ENCODE results near the gene SLC1A3.
"Not testable (repeated sequence)": the region's sequence is repeated elsewhere in the genome, so short reads cannot be mapped to it uniquely, and the experiment has no call there.

Gene SLC1A3

GRCh38 chr5:36623832-36624231, 17.4 kb downstream of the SLC1A3 start:
- intact Hi-C loops (cut with DNase I): no loop called here
- DNase-seq: no peak

- DNase-seq: no peak
- intact Hi-C loops (cut with DNase I): no loop called here
These were observed 17.9 kb downstream of the SLC1A3 start for GRCh38 chr5:36624277-36624676.

GRCh38 chr5:36628695-36629094, 22.3 kb downstream of the SLC1A3 start:
- DNase-seq: no peak
- intact Hi-C loops (cut with DNase I): no loop called here

- DNase-seq: no peak
- intact Hi-C loops (cut with DNase I): no loop called here
These were observed 23.3 kb downstream of the SLC1A3 start for GRCh38 chr5:36629729-36630128.

- intact Hi-C loops (cut with DNase I): no loop called here
- no peak for DNase-seq
These were observed 24.1 kb downstream of the SLC1A3 start for GRCh38 chr5:36630201-36631145.

- DNase-seq: no peak
These were observed 24.7 kb downstream of the SLC1A3 start for GRCh38 chr5:36631154-36631553.

GRCh38 chr5:36631620-36632362, 25.4 kb downstream of the SLC1A3 start:
- intact Hi-C loops (cut with DNase I): no loop called here
- DNase-seq: no peak

More at GRCh38 chr5:36631154-36631553, 24.7 kb downstream of the SLC1A3 start:
- intact Hi-C loops (cut with DNase I): no loop called here

GRCh38 chr5:36632363-36632664, 25.9 kb downstream of the SLC1A3 start:
- intact Hi-C loops (cut with DNase I): no loop called here
- no peak for DNase-seq

GRCh38 chr5:36635721-36636390, 29.4 kb downstream of the SLC1A3 start:
- intact Hi-C loops (cut with DNase I): no loop called here
- no peak for DNase-seq

- intact Hi-C loops (cut with DNase I): no loop called here
- no peak for DNase-seq
These were observed 30.7 kb downstream of the SLC1A3 start for GRCh38 chr5:36637101-36637500.

- intact Hi-C loops (cut with DNase I): no loop called here
- DNase-seq: no peak
These were observed 31.1 kb downstream of the SLC1A3 start for GRCh38 chr5:36637516-36637915.

GRCh38 chr5:36638056-36638455, 31.6 kb downstream of the SLC1A3 start:
- intact Hi-C loops (cut with DNase I): no loop called here
- DNase-seq: no peak

- intact Hi-C loops (cut with DNase I): no loop called here
These were observed 34.5 kb downstream of the SLC1A3 start for GRCh38 chr5:36640949-36641348.

GRCh38 chr5:36641431-36641830, 35.0 kb downstream of the SLC1A3 start:
- intact Hi-C loops (cut with DNase I): no loop called here
- DNase-seq: no peak

More at GRCh38 chr5:36640949-36641348, 34.5 kb downstream of the SLC1A3 start:
- no peak for DNase-seq

- DNase-seq: no peak
- intact Hi-C loops (cut with DNase I): no loop called here
These were observed 35.7 kb downstream of the SLC1A3 start for GRCh38 chr5:36642089-36642488.

- intact Hi-C loops (cut with DNase I): no loop called here
- no peak for DNase-seq
These were observed 36.8 kb downstream of the SLC1A3 start for GRCh38 chr5:36643162-36643561.

- DNase-seq; intact Hi-C loops (cut with DNase I): not testable (repeated sequence)
These were observed 37.4 kb downstream of the SLC1A3 start for GRCh38 chr5:36643841-36644240.

GRCh38 chr5:36644727-36645126, 38.3 kb downstream of the SLC1A3 start:
- intact Hi-C loops (cut with DNase I): no loop called here
- no peak for DNase-seq

- intact Hi-C loops (cut with DNase I): no loop called here
- no peak for DNase-seq
These were observed 39.7 kb downstream of the SLC1A3 start for GRCh38 chr5:36646100-36646499.

- DNase-seq: no peak
- intact Hi-C loops (cut with DNase I): no loop called here
These were observed 40.2 kb downstream of the SLC1A3 start for GRCh38 chr5:36646507-36647023.
